ENCODE measurements around the gene NAALADL1. TPM values are rescaled to one million over a fixed set of nuclear protein-coding genes. Genes with fewer than 3 reads are reported as not detected.
"Not testable (repeated sequence)": the region's sequence is repeated elsewhere in the genome, so short reads cannot be mapped to it uniquely, and the experiment has no call there.

The NAALADL1 gene
- total RNA-seq, 1 donor from 2014 or later = 1.6 TPM

- TF ChIP-seq, protein P1, sequence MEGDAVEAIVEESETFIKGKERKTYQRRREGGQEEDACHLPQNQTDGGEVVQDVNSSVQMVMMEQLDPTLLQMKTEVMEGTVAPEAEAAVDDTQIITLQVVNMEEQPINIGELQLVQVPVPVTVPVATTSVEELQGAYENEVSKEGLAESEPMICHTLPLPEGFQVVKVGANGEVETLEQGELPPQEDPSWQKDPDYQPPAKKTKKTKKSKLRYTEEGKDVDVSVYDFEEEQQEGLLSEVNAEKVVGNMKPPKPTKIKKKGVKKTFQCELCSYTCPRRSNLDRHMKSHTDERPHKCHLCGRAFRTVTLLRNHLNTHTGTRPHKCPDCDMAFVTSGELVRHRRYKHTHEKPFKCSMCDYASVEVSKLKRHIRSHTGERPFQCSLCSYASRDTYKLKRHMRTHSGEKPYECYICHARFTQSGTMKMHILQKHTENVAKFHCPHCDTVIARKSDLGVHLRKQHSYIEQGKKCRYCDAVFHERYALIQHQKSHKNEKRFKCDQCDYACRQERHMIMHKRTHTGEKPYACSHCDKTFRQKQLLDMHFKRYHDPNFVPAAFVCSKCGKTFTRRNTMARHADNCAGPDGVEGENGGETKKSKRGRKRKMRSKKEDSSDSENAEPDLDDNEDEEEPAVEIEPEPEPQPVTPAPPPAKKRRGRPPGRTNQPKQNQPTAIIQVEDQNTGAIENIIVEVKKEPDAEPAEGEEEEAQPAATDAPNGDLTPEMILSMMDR (IDR thresholded peaks at IDR 0.05; ENCODE audit: partially characterized antibody, unreplicated experiment) = no peak
- Mint-ChIP-seq H3K27me3 (ENCODE audit: unreplicated experiment) (no peaks in the 10 kb centered on the region), H3K27ac (ENCODE audit: unreplicated experiment) (no peak overlapping the region), H3K4me3 (ENCODE audit: unreplicated experiment) (no peak overlapping the region), H3K9me3 (ENCODE audit: unreplicated experiment) (no peaks in the 10 kb centered on the region), H3K4me1 (ENCODE audit: low read depth, unreplicated experiment) (peaks cover 1% of the 10 kb centered on the region), H3K36me3 (ENCODE audit: unreplicated experiment) (no peaks in the 10 kb centered on the region)
- no peak for DNase-seq
These were observed 50.3 kb downstream of the NAALADL1 start for GRCh38 chr11:65008016-65008415.

GRCh38 chr11:65003968-65004367 lies 54.4 kb downstream of the NAALADL1 start:
- not testable (repeated sequence) for DNase-seq; H3K9me3 Mint-ChIP-seq (ENCODE audit: unreplicated experiment); H3K27me3 Mint-ChIP-seq (ENCODE audit: unreplicated experiment); H3K27ac Mint-ChIP-seq (ENCODE audit: unreplicated experiment); H3K36me3 Mint-ChIP-seq (ENCODE audit: unreplicated experiment); H3K4me3 Mint-ChIP-seq (ENCODE audit: unreplicated experiment); H3K4me1 Mint-ChIP-seq (ENCODE audit: low read depth, unreplicated experiment)

DNA sequence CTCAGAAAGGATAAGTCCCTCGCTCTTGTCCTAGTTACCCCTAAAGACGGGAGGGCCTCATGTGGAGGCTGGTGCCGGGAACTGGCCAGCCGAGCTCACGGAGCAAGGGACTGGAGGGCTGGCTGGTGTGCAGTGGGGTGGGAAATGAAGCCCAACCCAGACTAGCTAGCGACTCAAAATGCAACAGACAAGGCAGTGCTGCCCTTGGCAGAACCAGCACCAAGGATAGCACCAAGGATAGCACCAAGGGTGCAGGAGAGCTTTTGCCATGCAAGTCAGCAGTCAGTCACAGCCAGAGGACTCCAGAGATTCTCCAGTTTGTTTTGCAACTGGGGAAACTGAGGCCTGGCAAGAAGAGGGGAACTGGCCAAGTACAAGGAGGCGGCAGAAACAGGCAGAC lies 55.1 kb downstream of the NAALADL1 start:
- Mint-ChIP-seq H3K36me3 (ENCODE audit: unreplicated experiment) (no peaks in the 10 kb centered on the region), H3K9me3 (ENCODE audit: unreplicated experiment) (peaks cover 2% of the 10 kb centered on the region), H3K27ac (ENCODE audit: unreplicated experiment) (no peak overlapping the region), H3K4me1 (ENCODE audit: low read depth, unreplicated experiment) (no peaks in the 10 kb centered on the region), H3K4me3 (ENCODE audit: unreplicated experiment) (no peak overlapping the region), H3K27me3 (ENCODE audit: unreplicated experiment) (no peaks in the 10 kb centered on the region)
- DNase-seq = no peak
- TF ChIP-seq, protein P1 (IDR thresholded peaks at IDR 0.05; ENCODE audit: partially characterized antibody, unreplicated experiment) = no peak

DNA sequence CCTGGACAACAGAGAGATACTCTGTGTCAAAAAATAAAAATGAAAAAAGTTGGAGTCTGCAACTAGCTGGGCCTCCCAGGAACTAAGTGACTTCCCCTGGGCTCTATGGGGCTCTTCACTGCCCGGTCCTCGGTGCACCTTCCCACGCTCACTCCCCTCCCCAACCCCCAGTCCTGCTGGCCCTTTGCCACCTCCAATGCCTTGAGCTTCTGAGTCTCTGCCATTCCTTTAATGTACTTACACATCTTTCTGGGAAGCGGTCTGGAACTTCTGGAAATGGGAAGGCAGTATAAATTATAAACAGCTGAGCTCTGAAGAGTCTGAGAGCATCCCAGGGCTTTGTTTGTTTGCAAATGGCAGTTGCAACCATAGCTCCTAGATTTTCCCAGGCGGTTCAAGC lies 55.6 kb downstream of the NAALADL1 start:
- H3K9me3 Mint-ChIP-seq (ENCODE audit: unreplicated experiment) = peaks cover 2% of the 10 kb centered on the region
- TF ChIP-seq, protein P1 (IDR thresholded peaks at IDR 0.05; ENCODE audit: partially characterized antibody, unreplicated experiment) = no peak
- H3K27me3 Mint-ChIP-seq (ENCODE audit: unreplicated experiment) = no peaks in the 10 kb centered on the region
- H3K4me3 Mint-ChIP-seq (ENCODE audit: unreplicated experiment) = no peak overlapping the region
- no peaks in the 10 kb centered on the region for H3K4me1 Mint-ChIP-seq (ENCODE audit: low read depth, unreplicated experiment)
- no peak overlapping the region for H3K27ac Mint-ChIP-seq (ENCODE audit: unreplicated experiment)
- no peak for DNase-seq
- H3K36me3 Mint-ChIP-seq (ENCODE audit: unreplicated experiment) = no peaks in the 10 kb centered on the region

DNA sequence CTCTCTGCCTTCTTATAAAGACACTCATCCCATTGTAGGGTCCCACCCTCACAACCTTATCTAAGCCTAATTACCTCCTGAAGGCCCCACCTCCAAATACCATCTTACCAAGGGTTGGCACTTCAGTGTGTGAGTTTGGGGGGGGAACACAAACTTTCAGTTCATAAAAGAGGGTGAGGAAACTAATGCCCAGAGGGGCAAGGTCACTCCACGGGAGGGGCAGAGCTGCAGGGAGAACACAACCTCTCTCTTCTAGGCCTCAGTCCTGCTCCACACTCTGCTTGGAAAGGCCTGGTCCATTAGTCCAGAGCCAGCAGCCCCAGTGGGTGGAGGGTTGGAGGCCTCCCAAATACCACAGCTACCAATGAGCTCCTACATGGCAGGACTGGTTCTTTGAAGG lies 58.9 kb downstream of the NAALADL1 start:
- Mint-ChIP-seq H3K4me3 (ENCODE audit: unreplicated experiment) (no peak overlapping the region), H3K27ac (ENCODE audit: unreplicated experiment) (no peak overlapping the region), H3K36me3 (ENCODE audit: unreplicated experiment) (no peaks in the 10 kb centered on the region), H3K4me1 (ENCODE audit: low read depth, unreplicated experiment) (no peaks in the 10 kb centered on the region), H3K9me3 (ENCODE audit: unreplicated experiment) (peaks cover 2% of the 10 kb centered on the region), H3K27me3 (ENCODE audit: unreplicated experiment) (peaks cover 2% of the 10 kb centered on the region)
- TF ChIP-seq, protein P1 (IDR thresholded peaks at IDR 0.05; ENCODE audit: partially characterized antibody, unreplicated experiment) = no peak
- DNase-seq = no peak
